Ovary (tissue), 3 donors: ENCODE measurements around the gene GMPR.

ENCODE experiments used
- EP300 ChIP-seq: sonication (generic); formaldehyde crosslinking; IDR thresholded peaks from one replicate; pipeline ENCODE4 v1.6.1; 2017; ENCODE audit warnings: antibody characterized with exemption
- POLR2A ChIP-seq: fragments of 450-650 bp; IDR thresholded peaks from one replicate; pipeline ENCODE4 v1.6.1; 2017; ENCODE audit warnings: antibody characterized with exemption, mild to moderate bottlenecking, moderate library complexity
- TF ChIP-seq, protein P1 (sequence below), 3 donors: fragments of 450-650 bp in 2 of 3; fragments of 200-600 bp in 1 of 3; IDR thresholded peaks; one replicate each; pipeline versions ENCODE4 v1.5.1 to v1.8.0; 2016 to 2022; ENCODE audit warnings: antibody characterized with exemption in 3 of 3, mild to moderate bottlenecking in 1 of 3
- donor health status: DM: no; HTN: no; CAD: no.

DNA sequence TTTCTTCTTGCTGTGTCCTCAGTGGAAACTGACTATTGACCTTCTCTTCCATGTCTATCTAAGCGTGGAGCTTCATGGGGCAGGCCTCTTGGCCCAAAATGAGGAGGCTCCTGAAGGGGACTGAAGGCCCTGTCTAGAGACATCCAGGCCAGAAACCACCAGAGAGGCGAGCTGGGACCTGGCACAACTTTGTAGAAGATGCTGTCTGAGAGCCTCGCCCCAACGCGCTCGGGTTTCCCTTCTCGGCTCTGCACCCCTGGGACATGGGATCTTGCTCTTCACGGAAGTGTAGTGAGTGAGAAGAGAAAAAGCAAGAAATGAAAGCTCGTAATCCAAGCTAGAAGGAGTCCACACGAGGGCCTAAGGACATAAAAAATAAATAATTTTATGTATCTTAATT, 96.8 kb downstream of the GMPR start:
- no peak for TF ChIP-seq POLR2A
- TF ChIP-seq, protein P1, sequence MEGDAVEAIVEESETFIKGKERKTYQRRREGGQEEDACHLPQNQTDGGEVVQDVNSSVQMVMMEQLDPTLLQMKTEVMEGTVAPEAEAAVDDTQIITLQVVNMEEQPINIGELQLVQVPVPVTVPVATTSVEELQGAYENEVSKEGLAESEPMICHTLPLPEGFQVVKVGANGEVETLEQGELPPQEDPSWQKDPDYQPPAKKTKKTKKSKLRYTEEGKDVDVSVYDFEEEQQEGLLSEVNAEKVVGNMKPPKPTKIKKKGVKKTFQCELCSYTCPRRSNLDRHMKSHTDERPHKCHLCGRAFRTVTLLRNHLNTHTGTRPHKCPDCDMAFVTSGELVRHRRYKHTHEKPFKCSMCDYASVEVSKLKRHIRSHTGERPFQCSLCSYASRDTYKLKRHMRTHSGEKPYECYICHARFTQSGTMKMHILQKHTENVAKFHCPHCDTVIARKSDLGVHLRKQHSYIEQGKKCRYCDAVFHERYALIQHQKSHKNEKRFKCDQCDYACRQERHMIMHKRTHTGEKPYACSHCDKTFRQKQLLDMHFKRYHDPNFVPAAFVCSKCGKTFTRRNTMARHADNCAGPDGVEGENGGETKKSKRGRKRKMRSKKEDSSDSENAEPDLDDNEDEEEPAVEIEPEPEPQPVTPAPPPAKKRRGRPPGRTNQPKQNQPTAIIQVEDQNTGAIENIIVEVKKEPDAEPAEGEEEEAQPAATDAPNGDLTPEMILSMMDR (IDR thresholded peaks at IDR 0.05) = no peak
- no peak for TF ChIP-seq EP300
